Stimulated activated CD4-positive, alpha-beta T cell treated with anti-CD3 and anti-CD28 coated beads, Interleukin-15, amount 100 ng/mL, for 1 hour (primary cell): Measurements from ENCODE around the gene PDE1A.

Source experiments
- DNase-seq, 2 donors: peaks; one replicate each; pipeline ENCODE4 v3.0.0-alpha.2; 2020; ENCODE audit warnings: low read depth in 1 of 2, low spot score in 1 of 2

The PDE1A gene

DNA sequence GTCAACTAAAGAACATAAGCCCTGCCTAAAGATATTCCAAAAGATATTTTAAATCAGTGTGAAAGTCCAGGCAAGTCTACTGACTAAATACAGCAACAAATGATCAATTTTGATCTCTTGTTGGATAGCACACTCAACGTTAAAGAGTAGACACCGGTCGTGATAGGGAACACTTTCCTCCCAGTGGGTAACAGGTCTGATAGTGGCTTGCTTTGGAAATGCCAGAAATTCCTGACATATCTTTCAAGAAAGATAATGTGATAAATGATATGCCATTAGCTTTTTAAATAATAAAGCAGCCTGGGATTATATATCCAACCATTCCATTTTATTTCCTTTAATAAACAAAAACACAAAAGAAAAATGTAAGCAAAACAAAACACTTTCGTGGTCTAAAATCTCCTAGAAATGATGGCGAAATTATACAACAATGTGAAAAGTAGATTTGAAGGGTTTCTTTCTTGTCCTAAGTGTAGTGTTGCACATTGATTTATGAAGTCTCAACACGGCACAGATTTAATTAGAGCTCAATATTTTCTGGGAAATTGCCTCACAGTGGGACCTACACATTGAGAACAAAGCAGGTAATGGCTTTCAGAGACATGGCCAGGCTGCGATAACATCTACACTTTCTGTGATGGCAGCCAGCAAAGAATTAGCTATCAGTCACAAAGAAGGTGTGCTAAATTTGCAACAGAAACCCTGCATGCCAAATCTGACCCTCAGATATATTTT is 282.6 kb downstream of the PDE1A start:
- DNase-seq, result no peak

DNA sequence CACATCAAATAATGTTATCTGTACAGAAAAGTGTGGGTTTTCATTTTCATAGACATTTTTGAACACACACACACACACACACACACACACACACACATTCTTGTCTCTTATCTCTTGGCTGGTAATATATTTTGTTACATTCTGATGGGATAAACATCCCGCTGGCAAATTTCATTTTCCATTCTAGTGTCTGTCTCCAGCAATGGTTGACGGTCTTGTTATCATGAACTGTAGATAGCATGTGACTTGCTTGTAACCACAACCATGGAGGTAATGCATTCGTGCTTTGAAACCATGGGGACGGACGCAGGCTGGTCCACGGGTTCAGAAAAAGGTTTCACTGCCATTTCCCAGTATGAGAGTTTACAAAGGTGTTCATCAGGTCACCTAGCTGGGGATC is 284.8 kb downstream of the PDE1A start:
- no peak for DNase-seq

DNA sequence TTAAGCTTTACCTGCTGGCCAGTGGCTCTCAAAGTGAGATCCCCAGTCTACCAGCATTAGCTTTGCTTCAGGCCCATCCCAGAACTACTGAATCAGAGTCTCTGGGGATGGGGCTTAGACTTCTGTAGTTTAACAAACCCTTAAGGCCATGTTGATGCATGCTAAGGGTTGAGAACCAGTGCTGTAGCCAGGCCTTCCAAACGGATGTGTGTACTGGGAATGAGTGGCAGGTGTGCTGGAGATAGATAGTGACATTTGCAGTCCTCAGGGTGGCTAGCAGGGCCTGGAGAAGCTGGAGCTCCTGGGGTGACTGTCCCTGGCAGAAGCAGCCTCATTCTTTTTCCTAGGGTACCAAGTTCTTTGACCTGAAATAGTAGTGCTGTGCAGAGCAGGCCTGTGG is 292.6 kb downstream of the PDE1A start:
- DNase-seq, result no peak

GRCh38 chr2:182133195-182133891 is 293.5 kb downstream of the PDE1A start:
- no peak for DNase-seq

DNA sequence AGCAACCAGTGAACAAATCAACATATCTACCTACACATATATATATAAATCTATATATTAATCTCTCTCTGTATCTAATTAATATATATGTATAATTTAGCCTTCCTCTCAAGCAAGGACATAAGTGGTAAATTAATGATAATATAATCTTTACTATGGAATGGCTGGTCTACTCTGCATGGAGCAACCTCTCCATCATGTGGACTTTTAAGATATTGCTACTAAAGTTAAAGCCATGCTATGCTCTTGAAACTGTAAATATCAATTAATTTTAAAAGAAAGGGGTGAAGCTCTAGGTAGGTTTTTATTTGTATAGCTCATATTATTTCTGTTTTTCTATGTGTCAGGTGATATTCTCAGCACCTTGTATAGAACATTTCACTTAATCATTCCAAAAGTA is 294.2 kb downstream of the PDE1A start:
- DNase-seq, result no peak

GRCh38 chr2:182128821-182129707 is 297.8 kb downstream of the PDE1A start:
- DNase-seq, result no peak

DNA sequence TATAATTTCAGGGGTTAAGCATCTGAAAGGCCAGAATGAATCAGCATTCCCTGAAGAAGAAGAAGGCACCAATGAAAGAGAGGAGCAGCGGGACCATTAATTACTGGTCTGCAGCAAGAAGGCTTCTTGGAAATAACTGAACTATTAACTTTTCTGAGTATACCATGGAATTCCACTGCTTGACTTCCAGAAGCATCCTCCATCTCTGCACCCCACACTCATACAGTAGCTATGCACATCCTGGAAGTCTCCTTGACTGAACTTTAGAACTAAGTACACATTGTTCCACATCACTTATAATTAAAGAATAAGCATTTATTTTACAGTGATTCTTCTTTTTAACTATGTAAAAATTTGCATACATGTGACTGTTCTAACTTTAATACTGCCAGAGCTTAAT is 309.6 kb downstream of the PDE1A start:
- no peak for DNase-seq

DNA sequence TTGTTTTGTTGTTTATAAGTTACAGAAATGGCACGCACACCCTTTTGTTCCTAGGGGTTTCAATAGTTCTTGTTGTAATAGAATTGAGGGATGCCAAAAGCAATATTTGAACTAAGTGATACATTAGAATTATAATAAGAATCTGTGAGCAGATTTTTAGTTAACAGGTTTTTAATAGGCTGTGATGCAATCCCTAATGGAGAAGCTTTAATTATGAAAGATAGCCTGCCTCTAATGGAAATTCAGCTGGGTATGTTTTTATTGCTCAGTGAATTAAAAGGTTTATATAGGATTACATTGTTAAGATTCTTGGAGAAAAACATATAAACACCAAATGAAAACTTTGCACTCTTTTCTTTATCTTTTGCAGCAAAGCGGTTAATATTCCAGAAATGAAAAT is 310.1 kb downstream of the PDE1A start:
- DNase-seq, result no peak

DNA sequence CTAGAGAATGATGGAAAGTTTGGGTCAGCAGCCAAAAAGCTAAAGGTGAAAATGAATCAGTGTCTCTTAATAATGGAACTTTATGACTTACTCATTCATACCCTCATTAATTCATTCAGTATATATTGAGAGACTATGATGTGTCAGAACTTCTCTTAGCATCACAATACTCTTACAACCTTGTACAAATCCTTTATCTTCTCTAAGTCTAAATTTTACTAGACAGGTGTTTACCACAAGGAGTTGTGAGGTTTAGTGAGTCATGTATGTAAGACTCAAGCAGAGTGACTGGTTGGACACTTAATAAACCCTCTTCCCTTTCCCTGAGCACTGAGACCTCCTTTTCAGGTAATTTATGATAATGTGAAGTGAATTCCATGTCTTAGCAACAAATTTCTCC is 311.6 kb downstream of the PDE1A start:
- DNase-seq, result no peak

DNA sequence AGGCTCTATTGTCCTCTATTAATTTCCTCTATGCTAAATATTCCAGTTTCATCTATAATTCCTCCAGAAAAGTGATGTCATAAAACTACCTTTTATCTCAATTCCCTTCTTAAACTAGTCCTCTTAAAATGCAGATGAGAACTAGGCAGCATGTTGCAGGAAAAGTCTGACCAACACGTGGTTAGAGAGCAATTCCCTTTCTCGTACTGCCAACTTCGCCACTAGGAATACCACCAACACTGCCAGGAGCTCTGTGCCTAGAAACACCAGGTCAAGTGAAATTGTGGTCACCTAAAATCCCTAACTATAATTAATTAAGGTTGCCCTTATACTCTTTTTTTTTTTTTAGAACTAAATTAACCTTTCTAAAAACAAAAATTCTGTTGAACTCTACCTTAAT is 313.5 kb downstream of the PDE1A start:
- DNase-seq, result no peak

DNA sequence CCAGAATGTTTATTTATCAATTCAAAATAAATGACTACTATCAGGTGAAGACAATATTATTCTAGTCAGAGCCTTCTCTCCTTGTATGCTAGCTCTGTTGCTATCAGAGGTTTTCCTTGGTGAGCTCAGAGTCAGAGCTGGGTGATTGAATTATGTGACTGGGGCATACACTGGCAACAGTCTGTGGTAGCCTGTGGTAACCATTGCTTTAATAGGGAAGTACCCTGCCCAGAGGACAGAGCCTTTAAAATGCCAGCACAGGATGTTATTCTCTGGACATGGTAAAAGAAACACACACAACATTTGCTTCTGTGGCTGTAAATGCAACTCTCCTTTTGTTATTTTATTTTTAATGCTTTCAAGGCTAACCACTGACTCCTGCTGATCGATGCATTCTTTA is 316.5 kb downstream of the PDE1A start:
- DNase-seq, result no peak

DNA sequence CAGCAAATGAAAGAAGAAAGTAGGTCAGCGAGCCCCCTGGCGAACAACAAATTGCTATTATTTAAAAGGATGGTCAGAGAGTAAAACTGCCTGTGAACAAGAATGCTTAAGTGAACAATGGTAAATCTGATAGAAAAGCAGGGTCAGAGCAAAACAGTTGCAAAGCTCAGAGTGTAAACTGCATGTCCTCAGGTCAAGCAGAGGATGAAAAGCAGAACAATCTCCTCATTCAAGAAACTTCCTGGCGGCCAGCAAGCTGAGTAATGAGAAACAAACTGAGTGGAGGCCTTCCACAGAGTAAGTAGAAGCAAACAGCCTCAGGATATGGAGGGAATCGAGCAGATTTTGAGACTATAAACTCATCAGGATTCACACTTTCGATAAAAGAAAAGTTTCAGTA is 323.3 kb downstream of the PDE1A start:
- DNase-seq, result no peak

- no peak for DNase-seq
Observed at GRCh38 chr2:182101263-182101662, 325.6 kb downstream of the PDE1A start.

- no peak for DNase-seq
Observed at GRCh38 chr2:182098648-182099047, 328.2 kb downstream of the PDE1A start.

GRCh38 chr2:182097571-182098164 is 329.2 kb downstream of the PDE1A start:
- DNase-seq, result no peak

GRCh38 chr2:182090486-182090885 is 336.4 kb downstream of the PDE1A start:
- DNase-seq, result no peak
